Loucy (cell line): ENCODE data around the gene LYPD1.

ENCODE experiments used
- H2AFZ ChIP-seq: fragments of 200-600 bp; sonication (generic); 2 replicates; pipeline ENCODE4 v1.6.0; 2016; ENCODE audit warnings: antibody characterized with exemption, mild to moderate bottlenecking, low read length, moderate library complexity
- H3F3A ChIP-seq: fragments of 200-600 bp; 2 replicates; pipeline ENCODE4 v1.6.0; 2016; ENCODE audit warnings: antibody characterized with exemption, low read depth, mild to moderate bottlenecking
- H3K27me3 ChIP-seq: fragments of 200-600 bp; sonication (generic); 2 replicates; pipeline ENCODE4 v1.6.1; 2014; ENCODE audit warnings: low read length, mild to moderate bottlenecking; ENCODE audit not compliant: insufficient read depth, poor library complexity, severe bottlenecking
- H3K36me3 ChIP-seq: fragments of 200-600 bp; sonication (generic); 2 replicates; pipeline ENCODE4 v1.6.1; 2016; ENCODE audit warnings: low read length; ENCODE audit not compliant: insufficient read depth
- H3K4me1 ChIP-seq: fragments of 200-600 bp; sonication (generic); 2 replicates; pipeline ENCODE4 v1.5.1; 2014; ENCODE audit warnings: low read length, mild to moderate bottlenecking; ENCODE audit not compliant: insufficient read depth, poor library complexity, severe bottlenecking
- H3K4me2 ChIP-seq: fragments of 200-600 bp; sonication (generic); 2 replicates; pipeline ENCODE4 v1.6.0; 2014; ENCODE audit warnings: antibody characterized with exemption, low read length, low read depth, mild to moderate bottlenecking; ENCODE audit not compliant: poor library complexity, severe bottlenecking
- H3K4me3 ChIP-seq: fragments of 200-600 bp; sonication (generic); 2 replicates; pipeline ENCODE4 v1.5.1; 2014; ENCODE audit warnings: low read length, mild to moderate bottlenecking, mixed read lengths; ENCODE audit not compliant: poor library complexity, severe bottlenecking
- H3K79me2 ChIP-seq: fragments of 200-600 bp; sonication (generic); 2 replicates; pipeline ENCODE4 v1.6.1; 2014; ENCODE audit warnings: low read length; ENCODE audit not compliant: insufficient read depth
- H3K9ac ChIP-seq: fragments of 200-600 bp; sonication (generic); 2 replicates; pipeline ENCODE4 v1.6.0; 2014; ENCODE audit warnings: mild to moderate bottlenecking, low read depth, low read length, moderate library complexity; ENCODE audit not compliant: poor library complexity, severe bottlenecking
- H3K9me2 ChIP-seq: fragments of 200-600 bp; sonication (generic); replicated peaks from 2 replicates; pipeline ENCODE4 v1.6.1; 2016; ENCODE audit warnings: low read depth, low read length, mixed read lengths
- H3K9me3 ChIP-seq: fragments of 200-600 bp; sonication (generic); 2 replicates; pipeline ENCODE4 v1.6.1; 2014; ENCODE audit warnings: mild to moderate bottlenecking, antibody characterized with exemption, low read length, low read depth; ENCODE audit not compliant: insufficient read depth
- H4K20me1 ChIP-seq: fragments of 200-600 bp; sonication (generic); 2 replicates; pipeline ENCODE4 v1.6.0; 2014; ENCODE audit warnings: antibody characterized with exemption, low read length, mild to moderate bottlenecking; ENCODE audit not compliant: insufficient read depth, poor library complexity, severe bottlenecking
- EZH2phosphoT487 ChIP-seq: fragments of 200-600 bp; IDR thresholded peaks from 2 replicates; pipeline ENCODE4 v1.6.1; 2018; ENCODE audit warnings: antibody characterized with exemption, mild to moderate bottlenecking, moderate library complexity, borderline replicate concordance
- TF ChIP-seq, protein P1 (sequence below): fragments of 200-600 bp; sonication (generic); conservative IDR thresholded peaks from 2 replicates; pipeline ENCODE4 v1.5.1; 2014; ENCODE audit warnings: mild to moderate bottlenecking, antibody characterized with exemption, low read length

The LYPD1 gene

DNA sequence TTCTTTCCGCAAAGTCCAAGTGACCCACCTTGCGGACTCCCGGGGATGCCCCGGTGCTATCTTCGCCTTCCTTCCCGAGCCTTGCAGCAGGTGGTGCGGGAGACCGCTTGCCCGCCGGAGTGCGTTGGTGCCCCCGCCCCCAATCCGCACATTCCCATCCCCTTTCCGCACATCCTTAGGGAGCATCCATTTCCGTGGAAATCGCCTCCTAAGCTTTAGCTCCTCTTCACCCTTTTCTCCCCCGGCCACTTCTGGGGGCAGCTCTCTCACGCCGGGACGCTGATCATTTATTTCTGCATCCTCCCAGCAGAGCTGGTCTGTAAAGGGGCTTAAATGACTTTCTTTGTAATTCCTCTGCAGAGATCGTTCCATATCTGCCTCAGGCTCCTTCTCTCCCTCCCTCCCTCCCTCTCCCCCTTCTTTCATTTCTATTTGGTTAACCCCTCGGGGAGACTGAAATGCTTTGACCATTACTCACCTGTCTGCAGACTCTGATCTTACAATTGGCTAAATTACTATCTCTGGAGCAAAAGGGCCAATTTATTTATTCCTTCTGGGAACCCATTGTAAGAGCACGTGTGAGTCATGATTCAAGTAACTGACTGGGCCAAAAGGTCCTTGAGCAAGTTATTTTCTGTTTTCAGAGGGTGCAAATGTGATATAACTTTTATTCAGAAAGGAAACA, 1.3 kb upstream of the LYPD1 start:
- Histone ChIP-seq H4K20me1 (no peaks in the 10 kb centered on the region), H3K9ac (no peak overlapping the region), H3K36me3 (no peaks in the 10 kb centered on the region), H3K4me3 (no peak overlapping the region), H3K4me2 (no peak overlapping the region), H3K79me2 (no peaks in the 10 kb centered on the region), H3K4me1 (no peaks in the 10 kb centered on the region), H3K9me2 (no peaks in the 10 kb centered on the region), H2AFZ (no peak overlapping the region), H3K9me3 (no peaks in the 10 kb centered on the region; the same call in 1 of the 2 replicates), H3K27me3 (no peaks in the 10 kb centered on the region), H3F3A (no peaks in the 10 kb centered on the region)
- no peak for TF ChIP-seq EZH2phosphoT487
- TF ChIP-seq, protein P1, sequence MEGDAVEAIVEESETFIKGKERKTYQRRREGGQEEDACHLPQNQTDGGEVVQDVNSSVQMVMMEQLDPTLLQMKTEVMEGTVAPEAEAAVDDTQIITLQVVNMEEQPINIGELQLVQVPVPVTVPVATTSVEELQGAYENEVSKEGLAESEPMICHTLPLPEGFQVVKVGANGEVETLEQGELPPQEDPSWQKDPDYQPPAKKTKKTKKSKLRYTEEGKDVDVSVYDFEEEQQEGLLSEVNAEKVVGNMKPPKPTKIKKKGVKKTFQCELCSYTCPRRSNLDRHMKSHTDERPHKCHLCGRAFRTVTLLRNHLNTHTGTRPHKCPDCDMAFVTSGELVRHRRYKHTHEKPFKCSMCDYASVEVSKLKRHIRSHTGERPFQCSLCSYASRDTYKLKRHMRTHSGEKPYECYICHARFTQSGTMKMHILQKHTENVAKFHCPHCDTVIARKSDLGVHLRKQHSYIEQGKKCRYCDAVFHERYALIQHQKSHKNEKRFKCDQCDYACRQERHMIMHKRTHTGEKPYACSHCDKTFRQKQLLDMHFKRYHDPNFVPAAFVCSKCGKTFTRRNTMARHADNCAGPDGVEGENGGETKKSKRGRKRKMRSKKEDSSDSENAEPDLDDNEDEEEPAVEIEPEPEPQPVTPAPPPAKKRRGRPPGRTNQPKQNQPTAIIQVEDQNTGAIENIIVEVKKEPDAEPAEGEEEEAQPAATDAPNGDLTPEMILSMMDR = no peak

DNA sequence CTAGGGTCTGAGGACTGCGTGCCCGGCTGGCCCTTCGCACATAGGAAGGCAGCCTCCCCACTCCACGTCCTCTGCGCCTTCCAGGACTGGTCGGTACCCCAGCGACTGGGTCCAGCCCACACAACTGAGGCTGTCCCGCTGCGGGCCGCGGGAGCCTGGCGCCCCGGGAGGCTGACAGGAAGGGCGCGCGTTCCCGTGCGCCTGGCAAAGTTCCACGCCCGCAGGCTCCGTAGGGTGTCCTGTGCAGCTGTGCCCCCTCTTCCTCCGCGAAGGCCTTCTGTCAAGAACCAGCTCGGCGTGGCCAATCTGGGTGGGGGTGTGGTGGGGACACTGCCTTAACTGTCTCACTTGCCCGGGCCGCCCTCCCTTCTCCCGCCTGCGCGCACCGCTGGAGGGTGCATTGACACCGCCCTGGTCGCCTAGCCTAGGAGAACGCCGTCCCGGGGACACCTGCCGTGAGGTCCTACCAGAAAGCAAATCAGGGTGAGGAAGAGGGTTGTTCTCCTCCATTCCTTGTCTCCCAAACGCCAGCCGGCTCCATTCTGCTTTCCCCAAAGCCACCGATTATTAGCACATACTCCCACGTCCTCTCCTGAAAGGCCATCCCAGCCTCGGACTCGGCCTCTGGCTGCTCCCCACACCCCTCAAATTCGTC, 618 bp upstream of the LYPD1 start:
- Histone ChIP-seq H4K20me1 (no peaks in the 10 kb centered on the region), H3K9me2 (no peaks in the 10 kb centered on the region), H2AFZ (no peak overlapping the region), H3F3A (no peaks in the 10 kb centered on the region), H3K4me1 (no peaks in the 10 kb centered on the region), H3K4me3 (no peak overlapping the region), H3K79me2 (no peaks in the 10 kb centered on the region), H3K9me3 (no peaks in the 10 kb centered on the region; the same call in 1 of the 2 replicates), H3K27me3 (no peaks in the 10 kb centered on the region), H3K4me2 (no peak overlapping the region), H3K9ac (no peak overlapping the region), H3K36me3 (no peaks in the 10 kb centered on the region)
- TF ChIP-seq EZH2phosphoT487 = no peak
- TF ChIP-seq, protein P1 = no peak

DNA sequence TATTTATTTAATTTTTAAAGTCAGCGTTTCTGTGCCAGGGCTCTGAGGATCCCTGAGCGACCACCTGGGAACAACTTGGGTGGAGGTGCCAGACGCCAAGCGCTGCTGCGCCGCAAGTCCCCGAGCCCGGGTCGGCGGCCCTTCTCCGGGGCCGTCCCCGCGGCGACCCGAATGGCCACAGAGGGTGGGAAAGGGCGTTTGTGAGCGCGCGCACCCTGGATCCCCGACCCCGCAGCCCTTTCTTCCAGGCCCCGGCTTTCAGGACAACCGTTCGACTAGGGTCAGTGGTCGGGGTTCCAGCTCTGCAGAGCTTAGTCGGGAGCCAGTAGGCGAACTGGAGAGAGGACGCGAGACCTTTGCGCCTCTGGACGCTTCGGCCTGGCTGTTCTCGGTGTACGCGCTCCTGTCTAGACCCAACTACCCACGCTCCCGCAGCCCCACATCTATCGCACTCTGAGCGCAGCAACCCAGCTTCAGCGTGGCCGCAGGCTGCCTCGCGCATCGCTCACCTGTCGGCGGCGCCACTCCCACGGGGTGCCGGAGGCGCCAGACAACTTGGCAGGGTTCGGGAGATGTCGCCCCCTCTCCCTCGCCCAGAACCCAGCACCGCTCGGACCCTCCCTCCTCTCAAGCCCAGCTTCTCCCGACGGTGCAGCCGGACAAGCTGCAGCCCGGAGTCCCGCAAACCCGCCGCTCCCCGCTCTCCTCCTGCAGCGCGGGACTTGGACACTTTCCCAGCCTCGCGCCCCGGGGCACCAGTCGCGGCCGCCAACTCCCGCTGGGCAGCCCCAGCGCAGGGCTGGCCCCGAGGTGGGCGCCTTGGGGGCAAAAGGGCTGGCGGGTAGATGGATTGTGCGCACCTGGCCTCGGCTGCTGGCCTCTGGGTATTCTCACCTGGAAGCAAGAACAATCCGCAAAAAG, 758 bp downstream of the LYPD1 start:
- no peaks in the 10 kb centered on the region for H3K9me2 ChIP-seq
- no peak overlapping the region for H2AFZ ChIP-seq
- TF ChIP-seq EZH2phosphoT487 = no peak
- TF ChIP-seq, protein P1 = no peak
- H3K4me1 ChIP-seq = no peaks in the 10 kb centered on the region
- H3K9ac ChIP-seq = no peak overlapping the region
- H4K20me1 ChIP-seq = no peaks in the 10 kb centered on the region
- H3K4me3 ChIP-seq = no peak overlapping the region
- H3F3A ChIP-seq = no peaks in the 10 kb centered on the region
- H3K9me3 ChIP-seq = no peaks in the 10 kb centered on the region; the same call in 1 of the 2 replicates
- H3K36me3 ChIP-seq = no peaks in the 10 kb centered on the region
- H3K79me2 ChIP-seq = no peaks in the 10 kb centered on the region
- H3K27me3 ChIP-seq = no peaks in the 10 kb centered on the region
- H3K4me2 ChIP-seq = no peak overlapping the region
